Measurements from ENCODE around the gene TRUB2.

The TRUB2 gene, protein sequence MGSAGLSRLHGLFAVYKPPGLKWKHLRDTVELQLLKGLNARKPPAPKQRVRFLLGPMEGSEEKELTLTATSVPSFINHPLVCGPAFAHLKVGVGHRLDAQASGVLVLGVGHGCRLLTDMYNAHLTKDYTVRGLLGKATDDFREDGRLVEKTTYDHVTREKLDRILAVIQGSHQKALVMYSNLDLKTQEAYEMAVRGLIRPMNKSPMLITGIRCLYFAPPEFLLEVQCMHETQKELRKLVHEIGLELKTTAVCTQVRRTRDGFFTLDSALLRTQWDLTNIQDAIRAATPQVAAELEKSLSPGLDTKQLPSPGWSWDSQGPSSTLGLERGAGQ

GRCh38 chr9:128322404-128323211 lies at the start of gene TRUB2, which contains the start of gene COQ4:
Gene TRUB2, minus strand, starts transcription at chr9:128322447. Its CDS starts 39 bp downstream, at chr9:128322408.
Gene COQ4, plus strand, starts transcription at chr9:128322839. Its CDS starts 20 bp downstream, at chr9:128322859.
- in situ Hi-C loops (cut with MboI; ENCODE audit: low sequenced_read_pairs): no loop called here

DNA sequence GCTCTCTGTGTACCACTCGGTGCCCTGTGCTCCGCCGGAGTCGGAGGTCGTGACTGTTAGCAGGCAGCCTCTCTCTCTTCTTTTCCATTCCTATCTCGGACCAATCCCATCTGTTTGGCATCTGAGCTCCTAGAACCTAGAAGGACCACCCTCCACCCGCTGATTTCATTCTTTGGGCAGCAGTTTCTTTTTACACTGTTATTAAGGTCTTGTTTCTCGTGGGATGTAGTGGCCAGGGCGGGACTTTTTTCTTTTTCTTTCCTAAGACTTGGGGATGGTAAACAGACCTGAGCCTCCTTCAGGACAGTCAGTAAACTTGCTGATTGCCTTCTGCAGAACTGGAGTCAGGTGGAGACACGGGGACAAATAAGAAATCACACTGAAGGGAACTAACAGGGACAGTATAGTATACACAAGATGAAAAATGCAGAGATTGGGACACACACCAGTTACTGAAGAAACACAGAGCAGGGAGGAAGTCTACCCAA lies 49.4 kb upstream of the TRUB2 start:
- in situ Hi-C loops (cut with MboI; ENCODE audit: low sequenced_read_pairs): no loop called here

- in situ Hi-C loops (cut with MboI; ENCODE audit: low sequenced_read_pairs): no loop called here
Observed at GRCh38 chr9:128370752-128371629, 48.7 kb upstream of the TRUB2 start, which contains the start of gene URM1. Gene URM1, plus strand, starts transcription at chr9:128371374. Its CDS starts 7 bp downstream, at chr9:128371381.

- in situ Hi-C loops (cut with MboI; ENCODE audit: low sequenced_read_pairs): no loop called here
Observed at GRCh38 chr9:128370367-128370751, 48.1 kb upstream of the TRUB2 start.

DNA sequence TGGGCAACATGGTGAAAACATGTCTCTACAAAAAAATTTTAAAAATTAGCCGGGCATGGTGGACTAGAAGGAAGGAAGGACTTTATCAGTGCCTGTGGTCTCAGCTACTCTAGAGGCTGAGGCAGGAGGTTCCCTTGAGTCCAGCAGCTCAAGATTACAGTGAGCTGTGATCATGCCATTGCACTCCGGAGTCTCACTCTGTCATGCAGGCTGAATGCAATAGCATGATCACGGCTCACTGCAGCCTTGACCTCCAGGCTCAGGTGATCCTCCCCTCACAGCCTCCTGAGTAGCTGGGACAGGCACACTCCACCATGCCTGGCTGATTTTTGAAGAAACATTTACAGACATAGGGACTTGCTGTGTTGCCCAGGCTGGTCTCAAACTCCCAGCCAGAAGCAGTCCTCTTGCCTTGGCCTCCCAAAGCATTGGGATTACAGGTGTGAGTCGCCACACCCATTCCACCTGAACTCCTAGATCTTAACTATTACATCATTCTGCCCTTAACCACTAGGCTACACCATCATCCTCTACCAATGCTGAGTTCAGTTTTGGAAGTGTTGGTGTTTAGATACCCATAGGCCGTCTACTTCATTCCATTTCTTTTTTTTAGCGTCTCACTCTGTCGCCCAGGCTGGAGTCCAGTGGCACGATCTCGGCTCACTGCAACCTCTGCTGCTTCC lies 46.9 kb upstream of the TRUB2 start:
- in situ Hi-C loops (cut with MboI; ENCODE audit: low sequenced_read_pairs): loop anchor here (10.0 kb wide), 1 partner anchor 46 kb away; no protein-coding TSS in a partner anchor

- in situ Hi-C loops (cut with MboI; ENCODE audit: low sequenced_read_pairs): loop anchor here (10.0 kb wide), 1 partner anchor 49 kb away; no protein-coding TSS in a partner anchor
Observed at GRCh38 chr9:128365525-128365924, 43.3 kb upstream of the TRUB2 start.

DNA sequence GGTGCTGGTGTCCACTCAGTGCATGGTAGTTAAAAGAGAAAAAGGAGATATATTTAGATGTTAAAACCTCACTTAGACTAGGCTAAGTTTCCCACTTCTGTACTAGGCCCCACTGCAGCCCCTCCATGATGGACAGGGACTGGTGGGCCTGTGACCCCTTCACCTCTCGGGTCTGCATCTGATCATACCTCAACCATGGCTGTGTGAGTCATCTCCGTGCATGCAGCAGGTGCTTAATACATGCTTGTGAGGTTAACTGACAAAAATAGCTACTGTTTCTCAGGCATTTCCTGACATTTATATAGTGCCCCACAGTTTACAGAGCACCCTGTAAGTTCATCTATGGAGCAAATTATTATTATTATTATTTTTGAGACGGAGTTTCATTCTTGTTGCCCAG lies 40.5 kb upstream of the TRUB2 start:
- in situ Hi-C loops (cut with MboI; ENCODE audit: low sequenced_read_pairs): loop anchor here (10.0 kb wide), 1 partner anchor 52 kb away; no protein-coding TSS in a partner anchor

DNA sequence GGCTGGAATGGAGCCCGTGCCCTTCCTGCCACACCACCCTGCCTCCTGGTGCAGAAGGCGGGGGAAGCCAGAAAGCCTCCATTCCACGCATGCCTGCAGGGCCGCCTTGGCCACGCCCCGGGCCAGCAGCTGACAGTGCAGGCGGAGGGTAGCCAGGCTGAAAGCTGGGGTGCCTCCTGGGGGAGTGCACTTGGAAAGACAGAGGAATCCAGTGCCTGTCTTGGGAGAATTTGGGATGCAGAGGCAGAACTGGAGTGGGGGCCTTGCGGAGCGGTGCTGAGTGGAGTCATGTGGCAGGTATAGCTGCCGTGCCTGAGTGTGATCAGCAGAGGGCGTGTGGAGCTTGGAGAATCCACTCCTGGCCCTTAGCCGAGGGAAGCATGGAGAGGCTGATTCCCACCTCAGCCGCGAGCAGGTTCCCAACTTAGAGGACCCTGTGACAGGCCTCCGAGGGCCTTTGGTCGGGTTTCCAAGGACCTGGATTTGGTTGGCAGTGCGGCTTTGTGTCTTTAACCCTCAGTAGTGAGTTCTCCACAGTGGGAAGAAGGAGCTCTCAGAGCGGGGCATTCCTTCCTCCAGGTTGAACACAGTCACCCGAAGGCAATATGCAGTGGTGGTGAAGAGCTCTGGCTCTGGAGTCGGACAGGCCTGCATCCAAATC lies 39.9 kb upstream of the TRUB2 start:
- in situ Hi-C loops (cut with MboI; ENCODE audit: low sequenced_read_pairs): loop anchor here (10.0 kb wide), 1 partner anchor 53 kb away; no protein-coding TSS in a partner anchor

DNA sequence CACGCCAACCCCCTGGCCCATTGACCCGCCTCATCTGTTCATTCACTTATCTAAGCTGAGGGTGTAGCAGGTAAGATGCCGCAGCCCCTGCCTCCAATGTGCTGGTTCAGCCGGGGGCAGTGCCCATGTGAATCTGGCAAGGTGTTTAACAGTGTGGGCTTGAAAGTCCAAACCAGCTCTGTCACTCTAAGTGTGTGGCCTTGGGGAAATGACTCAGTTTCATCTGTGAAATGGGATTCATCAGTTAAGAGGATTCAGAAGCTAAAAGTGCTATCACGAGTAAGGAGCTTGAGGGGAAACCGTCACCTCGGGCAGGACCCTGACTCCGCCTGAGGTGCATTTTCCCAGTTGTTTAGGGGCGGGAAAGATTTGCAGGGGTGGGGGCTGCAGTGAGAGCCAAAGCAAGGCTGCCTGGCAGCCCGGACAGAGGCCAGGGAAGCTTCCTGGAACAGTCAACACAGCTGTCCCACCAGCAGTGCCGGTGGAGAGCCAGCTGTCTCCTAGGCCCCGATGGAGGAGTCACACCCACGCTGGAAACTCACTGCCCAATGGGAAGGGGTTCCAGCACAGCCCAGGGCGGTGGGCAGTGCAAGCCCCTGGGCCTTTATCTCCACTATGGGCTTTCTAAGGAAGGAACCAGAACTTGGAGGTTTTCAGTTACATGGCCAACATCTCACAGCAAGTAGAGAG lies 39.2 kb upstream of the TRUB2 start:
- in situ Hi-C loops (cut with MboI; ENCODE audit: low sequenced_read_pairs): loop anchor here (10.0 kb wide), 1 partner anchor 53 kb away; no protein-coding TSS in a partner anchor

GRCh38 chr9:128360826-128361225 lies 38.6 kb upstream of the TRUB2 start:
- in situ Hi-C loops (cut with MboI; ENCODE audit: low sequenced_read_pairs): loop anchor here (10.0 kb wide), 1 partner anchor 54 kb away; no protein-coding TSS in a partner anchor

GRCh38 chr9:128358861-128359260 lies 36.6 kb upstream of the TRUB2 start:
- in situ Hi-C loops (cut with MboI; ENCODE audit: low sequenced_read_pairs): no loop called here

DNA sequence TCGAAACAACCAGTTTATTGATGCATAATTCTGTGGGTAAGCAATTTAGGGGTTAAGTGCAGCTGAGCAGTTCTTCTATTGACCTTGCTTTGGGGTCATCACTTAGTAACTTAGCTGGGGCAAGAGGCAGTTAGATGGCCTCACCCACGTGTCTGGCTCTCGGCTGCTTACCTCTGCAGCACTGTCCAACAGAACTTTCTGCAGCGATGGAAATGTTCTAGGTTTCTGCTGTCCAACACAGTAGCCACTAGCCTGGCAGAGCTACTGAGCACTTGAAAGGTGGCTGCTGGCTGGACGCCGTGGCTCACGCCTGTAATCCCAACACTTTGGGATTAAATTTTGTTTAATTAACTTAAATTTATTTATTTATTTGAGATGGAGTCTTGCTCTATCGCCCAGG lies 35.8 kb upstream of the TRUB2 start:
- in situ Hi-C loops (cut with MboI; ENCODE audit: low sequenced_read_pairs): no loop called here

GRCh38 chr9:128355451-128355850 lies 33.2 kb upstream of the TRUB2 start:
- in situ Hi-C loops (cut with MboI; ENCODE audit: low sequenced_read_pairs): no loop called here

DNA sequence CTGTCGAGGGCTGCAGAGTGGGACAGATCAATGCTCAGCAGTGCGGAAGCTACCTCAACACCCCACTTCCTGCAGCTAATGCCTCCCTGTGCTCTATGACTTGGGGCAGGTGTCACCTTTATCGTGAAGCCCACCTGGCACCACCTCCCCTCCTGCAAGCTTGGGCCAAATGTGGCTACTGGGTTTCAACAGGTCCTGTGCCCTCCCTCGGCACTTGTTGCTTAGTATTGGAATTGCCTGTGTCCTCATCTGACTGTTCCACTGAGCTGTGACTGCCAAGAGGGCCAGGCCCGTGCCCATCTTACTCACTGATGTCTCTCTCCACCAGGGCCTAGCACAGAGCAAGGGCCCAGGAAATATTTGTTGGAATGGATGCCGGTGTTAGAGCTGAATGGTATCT lies 27.5 kb upstream of the TRUB2 start:
- in situ Hi-C loops (cut with MboI; ENCODE audit: low sequenced_read_pairs): no loop called here

- in situ Hi-C loops (cut with MboI; ENCODE audit: low sequenced_read_pairs): no loop called here
Observed at GRCh38 chr9:128349125-128349524, 26.9 kb upstream of the TRUB2 start.

DNA sequence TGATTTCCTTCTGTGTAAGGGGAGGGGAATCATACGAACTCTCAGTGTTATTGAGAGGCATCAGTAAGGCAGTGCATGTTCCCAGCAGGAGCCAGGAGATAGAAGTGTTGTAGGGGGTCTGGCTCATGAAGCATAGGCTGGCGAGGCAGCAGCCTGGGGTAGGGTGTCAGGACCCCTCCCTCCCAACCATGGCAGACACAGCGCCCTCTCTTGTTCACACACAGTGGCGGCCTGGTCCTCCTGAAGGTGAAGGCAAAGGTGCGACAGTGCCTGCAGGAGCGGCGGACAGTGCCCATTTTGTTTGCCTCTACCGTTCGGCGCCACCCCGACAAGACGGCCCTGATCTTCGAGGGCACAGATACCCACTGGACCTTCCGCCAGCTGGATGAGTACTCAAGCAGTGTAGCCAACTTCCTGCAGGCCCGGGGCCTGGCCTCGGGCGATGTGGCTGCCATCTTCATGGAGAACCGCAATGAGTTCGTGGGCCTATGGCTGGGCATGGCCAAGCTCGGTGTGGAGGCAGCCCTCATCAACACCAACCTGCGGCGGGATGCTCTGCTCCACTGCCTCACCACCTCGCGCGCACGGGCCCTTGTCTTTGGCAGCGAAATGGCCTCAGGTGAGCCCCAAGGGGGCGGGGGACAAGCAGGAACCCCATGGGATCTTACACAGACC lies 22.8 kb upstream of the TRUB2 start:
- in situ Hi-C loops (cut with MboI; ENCODE audit: low sequenced_read_pairs): no loop called here

DNA sequence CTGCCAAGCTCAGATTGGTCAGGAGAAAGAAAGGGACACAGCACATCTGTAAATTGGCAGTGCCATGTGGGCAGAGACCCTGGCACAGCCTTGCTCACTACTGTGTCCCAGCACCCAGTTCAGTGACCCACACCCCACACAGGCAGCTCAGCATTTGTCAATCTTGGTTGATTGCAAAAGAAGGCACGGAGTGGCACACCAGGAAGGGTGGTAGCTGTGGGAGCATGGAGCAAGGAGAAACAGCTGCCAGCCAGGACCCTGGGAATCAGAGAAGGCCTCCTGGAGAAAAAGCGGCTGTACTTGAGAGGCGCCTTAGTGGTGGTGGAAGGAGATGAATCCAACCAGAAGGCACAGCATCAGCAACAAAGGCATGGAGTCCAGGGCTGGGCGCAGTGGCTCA lies 21.6 kb upstream of the TRUB2 start:
- in situ Hi-C loops (cut with MboI; ENCODE audit: low sequenced_read_pairs): no loop called here
